ENCODE measurements around the gene NBEAL1. TPM values are rescaled to one million over a fixed set of nuclear protein-coding genes. Genes with fewer than 3 reads are reported as not detected.

Gene NBEAL1
- total RNA-seq, 1 experiment from 2014 or later: 31.4 TPM

DNA sequence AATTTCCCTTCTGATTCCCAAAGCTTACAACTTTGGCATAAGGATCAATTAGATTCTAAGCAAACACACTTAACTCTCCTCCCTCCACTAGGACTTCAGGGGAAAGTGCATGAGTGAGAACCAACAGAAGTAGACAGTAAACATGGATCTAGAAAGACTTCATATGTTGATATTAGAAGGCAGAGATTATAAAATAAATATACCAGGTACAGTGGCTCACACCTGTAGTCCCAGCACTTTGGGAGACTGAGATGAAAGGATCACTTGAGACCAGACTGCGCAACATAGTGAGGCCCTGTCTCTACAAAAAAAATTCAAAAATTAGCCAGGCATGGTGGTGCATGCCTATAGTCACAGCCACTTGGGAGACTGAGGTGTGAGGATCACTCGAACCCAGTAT is 15.9 kb downstream of the NBEAL1 start:
- no peak for DNase-seq
- BruUV-seq (replicated peaks): no TSS peak
- Mint-ChIP-seq H3K9me3 (ENCODE audit: low read depth, unreplicated experiment) (no peaks in the 10 kb centered on the region), H3K27me3 (ENCODE audit: unreplicated experiment) (no peaks in the 10 kb centered on the region), H3K36me3 (ENCODE audit: insufficient read depth, unreplicated experiment) (no peaks in the 10 kb centered on the region), H3K4me3 (ENCODE audit: low read depth, unreplicated experiment) (no peak overlapping the region), H3K4me1 (ENCODE audit: low read depth, unreplicated experiment) (no peaks in the 10 kb centered on the region), H3K27ac (ENCODE audit: unreplicated experiment) (no peak overlapping the region)
- TF ChIP-seq, protein P1, sequence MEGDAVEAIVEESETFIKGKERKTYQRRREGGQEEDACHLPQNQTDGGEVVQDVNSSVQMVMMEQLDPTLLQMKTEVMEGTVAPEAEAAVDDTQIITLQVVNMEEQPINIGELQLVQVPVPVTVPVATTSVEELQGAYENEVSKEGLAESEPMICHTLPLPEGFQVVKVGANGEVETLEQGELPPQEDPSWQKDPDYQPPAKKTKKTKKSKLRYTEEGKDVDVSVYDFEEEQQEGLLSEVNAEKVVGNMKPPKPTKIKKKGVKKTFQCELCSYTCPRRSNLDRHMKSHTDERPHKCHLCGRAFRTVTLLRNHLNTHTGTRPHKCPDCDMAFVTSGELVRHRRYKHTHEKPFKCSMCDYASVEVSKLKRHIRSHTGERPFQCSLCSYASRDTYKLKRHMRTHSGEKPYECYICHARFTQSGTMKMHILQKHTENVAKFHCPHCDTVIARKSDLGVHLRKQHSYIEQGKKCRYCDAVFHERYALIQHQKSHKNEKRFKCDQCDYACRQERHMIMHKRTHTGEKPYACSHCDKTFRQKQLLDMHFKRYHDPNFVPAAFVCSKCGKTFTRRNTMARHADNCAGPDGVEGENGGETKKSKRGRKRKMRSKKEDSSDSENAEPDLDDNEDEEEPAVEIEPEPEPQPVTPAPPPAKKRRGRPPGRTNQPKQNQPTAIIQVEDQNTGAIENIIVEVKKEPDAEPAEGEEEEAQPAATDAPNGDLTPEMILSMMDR (IDR thresholded peaks at IDR 0.05; ENCODE audit: unreplicated experiment): no peak
- intact Hi-C loops (cut with micrococcal nuclease; ENCODE audit: unreplicated experiment): no loop called here
- CTCF ChIA-PET: interaction anchor here (1.2 kb wide), 1 partner anchor 15 kb away, joined by 3 read pairs; no protein-coding TSS in a partner anchor

DNA sequence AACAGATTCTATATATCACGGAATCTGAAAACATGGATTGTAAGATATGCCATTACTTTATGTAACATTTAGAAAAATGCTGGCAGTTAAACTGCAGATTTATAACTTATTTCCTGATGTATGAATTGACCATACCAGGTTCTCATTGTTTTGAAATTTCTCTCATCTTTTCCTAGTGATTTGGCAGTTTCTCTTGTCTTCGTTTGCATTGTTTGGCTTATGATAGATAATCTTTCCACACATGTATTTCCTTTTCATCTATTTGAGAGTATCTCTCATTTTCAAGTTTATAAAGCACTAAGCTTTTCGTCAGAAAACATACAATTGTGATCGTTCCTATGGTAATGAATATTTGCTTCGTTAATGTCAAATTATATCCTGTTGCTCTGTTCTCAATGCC is 16.3 kb downstream of the NBEAL1 start:
- Mint-ChIP-seq H3K27me3 (ENCODE audit: unreplicated experiment) (no peaks in the 10 kb centered on the region), H3K27ac (ENCODE audit: unreplicated experiment) (no peak overlapping the region), H3K4me1 (ENCODE audit: low read depth, unreplicated experiment) (no peaks in the 10 kb centered on the region), H3K9me3 (ENCODE audit: low read depth, unreplicated experiment) (no peaks in the 10 kb centered on the region), H3K4me3 (ENCODE audit: low read depth, unreplicated experiment) (no peak overlapping the region), H3K36me3 (ENCODE audit: insufficient read depth, unreplicated experiment) (no peaks in the 10 kb centered on the region)
- TF ChIP-seq, protein P1 (IDR thresholded peaks at IDR 0.05; ENCODE audit: unreplicated experiment): no peak
- no TSS peak for BruUV-seq (replicated peaks)
- CTCF ChIA-PET: interaction anchor here (1.2 kb wide), 1 partner anchor 15 kb away, joined by 3 read pairs; no protein-coding TSS in a partner anchor
- no peak for DNase-seq
- intact Hi-C loops (cut with micrococcal nuclease; ENCODE audit: unreplicated experiment): no loop called here

DNA sequence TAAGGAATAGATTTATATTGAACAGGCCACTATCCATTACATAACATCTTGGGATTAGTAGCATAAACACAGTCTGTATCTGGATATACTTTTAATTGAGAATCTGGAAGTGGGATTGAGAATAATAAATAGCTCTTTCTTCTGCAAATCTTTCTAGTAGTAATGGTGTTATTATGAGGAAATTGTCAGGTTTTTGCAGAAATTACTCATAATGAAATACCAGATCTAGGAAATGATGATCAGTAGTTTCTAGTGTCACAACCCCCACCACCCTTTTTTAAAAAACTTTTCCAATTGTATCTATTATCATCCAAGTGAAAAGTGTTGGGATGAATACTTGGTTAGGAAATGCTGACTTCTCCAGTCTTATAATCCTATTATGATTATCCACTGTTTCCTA is 18.7 kb downstream of the NBEAL1 start:
- CTCF ChIA-PET: no interaction called here
- H3K27ac Mint-ChIP-seq (ENCODE audit: unreplicated experiment): no peak overlapping the region
- H3K27me3 Mint-ChIP-seq (ENCODE audit: unreplicated experiment): no peaks in the 10 kb centered on the region
- no peak for DNase-seq
- no peak overlapping the region for H3K4me3 Mint-ChIP-seq (ENCODE audit: low read depth, unreplicated experiment)
- TF ChIP-seq, protein P1 (IDR thresholded peaks at IDR 0.05; ENCODE audit: unreplicated experiment): no peak
- H3K9me3 Mint-ChIP-seq (ENCODE audit: low read depth, unreplicated experiment): no peaks in the 10 kb centered on the region
- no peaks in the 10 kb centered on the region for H3K36me3 Mint-ChIP-seq (ENCODE audit: insufficient read depth, unreplicated experiment)
- no peaks in the 10 kb centered on the region for H3K4me1 Mint-ChIP-seq (ENCODE audit: low read depth, unreplicated experiment)
- no TSS peak for BruUV-seq (replicated peaks)
- intact Hi-C loops (cut with micrococcal nuclease; ENCODE audit: unreplicated experiment): no loop called here

DNA sequence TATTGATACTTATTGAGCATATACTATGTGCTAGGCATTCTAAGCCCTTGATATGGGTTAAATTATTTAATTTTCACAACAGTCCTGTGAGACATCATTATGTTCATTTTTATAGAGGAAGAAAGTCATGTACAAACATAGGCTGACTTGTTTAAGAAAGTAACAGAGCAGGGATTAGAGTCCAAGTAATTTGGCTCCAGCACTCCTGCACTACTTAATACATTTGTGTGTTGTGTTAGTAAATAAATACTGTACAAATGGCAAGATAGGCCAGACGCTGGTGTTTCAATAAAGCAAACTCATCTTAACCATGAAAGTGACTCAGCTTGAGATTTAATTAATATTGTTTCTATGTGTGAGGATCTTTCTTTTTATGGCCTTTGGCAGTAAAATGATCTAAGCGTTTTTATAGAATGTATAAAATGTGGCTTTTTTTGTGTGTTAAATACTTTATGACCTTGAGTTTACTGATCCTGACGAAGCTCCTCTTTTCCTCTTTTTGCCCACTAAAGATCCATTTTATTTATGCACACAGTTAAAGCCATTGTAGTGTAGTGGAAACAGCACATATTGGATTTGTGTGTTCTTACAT is 21.3 kb downstream of the NBEAL1 start:
- Mint-ChIP-seq H3K27ac (ENCODE audit: unreplicated experiment) (no peak overlapping the region), H3K9me3 (ENCODE audit: low read depth, unreplicated experiment) (no peaks in the 10 kb centered on the region), H3K27me3 (ENCODE audit: unreplicated experiment) (no peaks in the 10 kb centered on the region), H3K4me3 (ENCODE audit: low read depth, unreplicated experiment) (no peak overlapping the region), H3K4me1 (ENCODE audit: low read depth, unreplicated experiment) (peaks cover 18% of the 10 kb centered on the region), H3K36me3 (ENCODE audit: insufficient read depth, unreplicated experiment) (no peaks in the 10 kb centered on the region)
- DNase-seq: no peak
- CTCF ChIA-PET: interaction anchor here (0.6 kb wide), 1 partner anchor 251 kb away, joined by 5 read pairs; no protein-coding TSS in a partner anchor
- no TSS peak for BruUV-seq (replicated peaks)
- TF ChIP-seq, protein P1 (IDR thresholded peaks at IDR 0.05; ENCODE audit: unreplicated experiment): no peak
- intact Hi-C loops (cut with micrococcal nuclease; ENCODE audit: unreplicated experiment): loop anchor here (1.0 kb wide), 1 partner anchor 34 kb away; no protein-coding TSS in a partner anchor
